Body of pancreas (tissue), 4 donors: ENCODE results near the gene PCED1A.

ENCODE experiments used
- POLR2A ChIP-seq, 3 donors: fragments of 450-650 bp; IDR thresholded peaks; one replicate each; pipeline ENCODE4 v1.6.1; 2016; ENCODE audit warnings: antibody characterized with exemption in 3 of 3, mild to moderate bottlenecking in 2 of 3
- TF ChIP-seq, protein P1 (sequence below), 7 experiments: fragments of 450-650 bp in 4 of 7; fragments of 200-600 bp in 3 of 7; sonication (generic) in 3 of 7; IDR thresholded peaks; one replicate each; pipeline ENCODE4 v1.5.1; 2016 to 2019; ENCODE audit warnings: antibody characterized with exemption in 7 of 7

DNA sequence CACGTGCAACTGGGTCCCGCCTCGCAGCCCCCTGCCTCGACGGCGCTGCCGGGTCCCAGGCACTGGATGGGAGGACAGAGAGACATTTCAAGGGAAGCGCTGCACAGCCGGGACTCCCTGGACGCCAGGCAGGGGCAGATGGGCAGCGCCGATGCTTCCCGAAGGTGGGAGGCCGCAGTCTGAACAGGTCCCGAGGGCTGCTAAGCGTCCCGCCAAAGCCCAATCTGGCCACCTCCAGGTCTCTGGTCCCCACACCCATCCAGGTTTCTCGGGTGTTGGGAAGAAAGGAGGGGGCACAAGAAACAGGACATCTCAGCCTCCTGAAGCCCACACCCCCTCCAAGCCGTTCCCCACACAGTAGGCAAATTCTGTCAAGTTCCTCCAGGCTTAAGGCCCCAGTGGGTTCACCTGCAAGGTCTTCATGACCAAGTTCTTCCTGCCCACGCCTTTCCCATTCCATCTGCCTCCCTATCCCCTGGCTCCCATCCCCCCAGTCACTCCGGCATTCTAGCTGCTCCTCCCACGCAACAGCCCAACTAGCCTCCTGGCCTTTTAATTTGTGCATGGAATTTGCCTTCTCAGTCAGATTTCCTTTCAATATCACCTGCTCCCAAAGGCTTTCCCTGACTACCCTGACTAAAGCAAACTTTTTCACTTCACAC lies 34.6 kb downstream of the PCED1A start:
- TF ChIP-seq, protein P1, sequence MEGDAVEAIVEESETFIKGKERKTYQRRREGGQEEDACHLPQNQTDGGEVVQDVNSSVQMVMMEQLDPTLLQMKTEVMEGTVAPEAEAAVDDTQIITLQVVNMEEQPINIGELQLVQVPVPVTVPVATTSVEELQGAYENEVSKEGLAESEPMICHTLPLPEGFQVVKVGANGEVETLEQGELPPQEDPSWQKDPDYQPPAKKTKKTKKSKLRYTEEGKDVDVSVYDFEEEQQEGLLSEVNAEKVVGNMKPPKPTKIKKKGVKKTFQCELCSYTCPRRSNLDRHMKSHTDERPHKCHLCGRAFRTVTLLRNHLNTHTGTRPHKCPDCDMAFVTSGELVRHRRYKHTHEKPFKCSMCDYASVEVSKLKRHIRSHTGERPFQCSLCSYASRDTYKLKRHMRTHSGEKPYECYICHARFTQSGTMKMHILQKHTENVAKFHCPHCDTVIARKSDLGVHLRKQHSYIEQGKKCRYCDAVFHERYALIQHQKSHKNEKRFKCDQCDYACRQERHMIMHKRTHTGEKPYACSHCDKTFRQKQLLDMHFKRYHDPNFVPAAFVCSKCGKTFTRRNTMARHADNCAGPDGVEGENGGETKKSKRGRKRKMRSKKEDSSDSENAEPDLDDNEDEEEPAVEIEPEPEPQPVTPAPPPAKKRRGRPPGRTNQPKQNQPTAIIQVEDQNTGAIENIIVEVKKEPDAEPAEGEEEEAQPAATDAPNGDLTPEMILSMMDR (IDR thresholded peaks at IDR 0.05): no peak
- no peak for TF ChIP-seq POLR2A (IDR thresholded peaks at IDR 0.05)
